CD4-positive, alpha-beta T cell treated with Interferon gamma for 1 hour (primary cell): ENCODE measurements around the gene OR2K2.
"Not testable (repeated sequence)": the region's sequence is repeated elsewhere in the genome, so short reads cannot be mapped to it uniquely, and the experiment has no call there.

ENCODE experiments used
- DNase-seq: peaks from one replicate; pipeline ENCODE4 v3.0.0-alpha.2; 2020

OR2K2 gene, protein sequence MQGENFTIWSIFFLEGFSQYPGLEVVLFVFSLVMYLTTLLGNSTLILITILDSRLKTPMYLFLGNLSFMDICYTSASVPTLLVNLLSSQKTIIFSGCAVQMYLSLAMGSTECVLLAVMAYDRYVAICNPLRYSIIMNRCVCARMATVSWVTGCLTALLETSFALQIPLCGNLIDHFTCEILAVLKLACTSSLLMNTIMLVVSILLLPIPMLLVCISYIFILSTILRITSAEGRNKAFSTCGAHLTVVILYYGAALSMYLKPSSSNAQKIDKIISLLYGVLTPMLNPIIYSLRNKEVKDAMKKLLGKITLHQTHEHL

DNA sequence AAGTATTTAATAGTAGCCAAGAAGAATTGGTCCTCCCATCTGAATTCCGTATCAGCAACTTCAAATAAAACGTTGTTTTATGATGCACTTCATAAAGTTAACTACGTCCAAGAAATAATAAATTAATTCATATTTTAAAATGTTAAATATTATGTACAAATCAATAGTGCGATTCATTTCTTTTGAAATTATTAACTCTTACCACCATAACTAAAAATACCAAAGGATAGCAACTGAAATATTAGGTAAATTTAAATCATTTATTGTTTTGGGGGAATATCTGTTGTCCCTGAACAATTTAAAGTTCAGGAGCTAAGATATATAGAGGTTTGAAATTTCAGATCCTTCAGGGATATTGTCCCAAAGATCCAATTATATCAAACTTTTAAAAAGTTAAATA, at the start of gene OR2K2:
OR2K2 (minus strand) TSS at position 101 of the 400 bp plus-strand sequence. CDS start 1,791 bp downstream, outside the sequence.
- DNase-seq, result no peak

DNA sequence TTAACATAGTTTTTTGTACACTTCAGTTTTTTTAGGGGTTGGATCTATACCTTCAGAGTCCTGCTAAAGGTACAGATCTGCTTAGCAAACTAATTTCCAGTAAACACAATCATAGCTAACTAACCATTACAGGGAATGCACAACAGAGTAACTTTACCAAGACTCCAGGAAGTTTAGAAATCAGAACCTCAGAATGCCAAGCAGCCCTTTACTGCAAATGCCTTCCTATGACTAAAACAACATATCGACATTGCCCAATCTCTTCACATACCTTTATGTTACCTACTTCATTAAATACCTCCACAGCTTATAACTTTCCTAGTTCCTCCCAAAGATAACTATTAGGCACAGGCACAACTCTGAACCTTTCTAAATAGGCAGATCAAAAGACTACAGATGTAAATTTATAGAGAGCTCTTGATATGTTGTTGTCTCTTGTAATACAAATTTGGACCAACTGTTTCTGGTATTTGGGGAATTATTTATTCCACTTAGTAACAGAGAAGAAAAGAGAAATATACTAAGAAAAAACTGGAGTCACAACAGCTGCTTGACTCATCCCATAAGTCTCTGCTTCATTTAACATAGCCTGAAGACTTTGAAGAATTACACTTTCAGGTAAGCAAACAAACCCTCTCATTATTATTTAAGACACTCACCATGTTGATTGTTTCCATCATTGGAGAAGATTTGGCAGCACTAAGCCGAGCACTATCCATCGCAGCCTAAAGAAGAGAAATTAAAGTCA, 46.0 kb upstream of the OR2K2 start:
- no peak for DNase-seq

DNA sequence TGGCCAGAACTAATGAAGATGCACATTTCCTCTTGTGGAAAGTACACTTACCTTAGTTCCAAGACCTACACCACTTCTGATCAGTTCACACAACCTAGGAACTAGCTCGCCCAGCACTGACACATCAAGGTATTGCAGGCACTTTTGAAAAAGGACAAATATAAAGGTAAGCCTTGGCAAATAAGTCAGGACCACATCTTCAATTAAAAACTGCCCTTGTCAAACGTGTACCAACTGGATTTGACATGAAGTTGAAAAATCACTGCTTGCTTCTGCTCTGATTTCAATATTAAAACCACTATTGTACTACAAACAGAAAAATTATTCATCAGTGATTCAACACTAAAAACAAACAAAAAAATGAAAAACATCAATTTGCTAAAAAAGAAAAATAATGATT, 45.0 kb upstream of the OR2K2 start:
- no peak for DNase-seq

DNA sequence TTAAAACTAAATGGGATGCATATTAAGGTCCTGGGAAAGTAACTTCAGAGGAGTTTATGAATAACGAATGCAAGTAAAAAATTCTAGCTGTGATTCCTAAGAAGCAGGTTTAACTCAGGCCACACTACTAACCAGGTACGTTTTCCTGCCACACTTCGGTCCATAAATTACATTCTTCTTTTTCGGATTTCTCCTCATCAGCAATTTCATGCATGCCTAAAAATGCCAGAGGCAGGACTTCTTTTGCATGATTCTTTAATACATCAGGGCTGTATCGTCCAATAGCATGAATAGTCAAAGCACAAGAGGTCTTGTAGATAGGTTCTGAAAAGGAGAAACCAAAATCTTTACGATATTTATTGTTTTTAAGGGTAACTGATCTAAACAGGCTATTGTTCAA, 42.3 kb upstream of the OR2K2 start:
- no peak for DNase-seq

DNA sequence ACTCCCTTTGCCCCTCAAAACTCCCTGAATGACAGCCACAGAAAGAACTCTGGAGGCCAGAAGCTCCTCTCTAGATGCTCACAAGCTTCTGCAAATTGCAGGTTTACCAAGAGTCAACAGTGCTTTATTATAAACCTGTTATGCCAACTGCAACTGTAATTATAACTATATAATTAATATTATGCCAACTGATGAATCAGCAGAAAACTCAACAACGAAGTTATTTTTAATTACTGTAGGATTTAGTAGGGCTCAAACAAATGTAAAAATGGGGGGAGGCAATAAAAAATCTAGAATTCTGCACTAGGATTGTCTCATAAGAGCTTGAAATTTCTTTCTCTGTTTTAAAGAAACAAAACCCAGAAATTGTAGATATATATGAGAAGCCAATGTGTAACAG, 37.0 kb upstream of the OR2K2 start:
- DNase-seq, result no peak

DNA sequence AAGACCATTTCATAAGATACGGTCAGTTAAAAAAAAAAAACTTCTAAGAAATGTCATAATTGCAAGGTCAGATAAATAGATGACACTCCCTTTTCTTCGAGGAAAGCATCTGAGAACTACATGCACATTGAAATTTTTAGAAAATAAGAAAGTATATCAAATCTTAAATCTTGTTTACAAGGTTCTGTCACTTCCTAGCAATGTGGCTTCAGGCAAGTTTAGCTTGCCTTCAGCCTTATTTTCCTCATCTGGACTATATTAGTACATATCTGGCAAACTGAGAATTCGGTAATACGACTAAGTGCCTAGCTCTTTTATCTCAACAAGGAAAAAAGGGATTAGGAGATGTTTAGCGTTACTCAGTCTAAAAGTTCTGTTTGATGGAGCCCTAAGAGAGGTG, 32.5 kb upstream of the OR2K2 start:
- DNase-seq, result no peak

DNA sequence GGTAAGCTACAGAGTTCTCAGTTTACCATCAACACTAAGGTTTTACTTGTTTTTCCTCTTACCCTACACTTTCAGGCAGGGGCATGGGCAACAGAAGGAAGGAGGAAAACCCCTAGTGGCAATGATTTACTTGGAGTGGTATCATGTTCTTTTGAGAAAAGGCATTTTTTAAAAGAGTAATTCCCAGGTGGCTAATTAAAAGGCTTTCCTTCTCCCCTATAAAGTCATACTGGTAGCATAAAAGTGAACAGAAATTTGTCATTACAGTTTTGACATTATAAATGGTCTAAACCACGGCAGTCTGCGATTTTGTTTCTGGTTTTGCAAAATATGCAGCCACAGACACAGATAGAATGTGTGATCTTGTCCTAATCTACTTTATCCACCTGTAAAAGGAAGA, 30.9 kb upstream of the OR2K2 start:
- no peak for DNase-seq

GRCh38 chr9:111356481-111357244, 26.6 kb upstream of the OR2K2 start:
- DNase-seq, result no peak

DNA sequence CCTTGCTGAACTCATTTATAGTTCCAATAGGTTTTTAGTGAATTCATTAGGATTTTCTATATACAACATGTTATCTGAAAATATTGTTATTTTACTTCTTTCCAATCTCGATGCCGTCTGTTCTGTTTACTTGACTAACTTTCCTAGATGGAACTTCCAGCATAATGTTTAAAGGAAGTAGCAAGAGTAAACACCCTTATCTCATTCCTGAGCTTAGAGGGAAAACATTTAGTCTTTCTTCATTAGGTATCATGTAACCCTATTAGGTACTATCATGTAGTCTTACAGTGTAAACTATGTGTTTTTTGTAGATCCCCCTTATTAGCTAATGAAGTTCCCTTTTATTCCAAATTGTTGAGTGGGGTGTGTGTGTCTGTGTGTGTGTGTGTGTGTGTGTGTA, 22.5 kb upstream of the OR2K2 start:
- DNase-seq, result no peak

- no peak for DNase-seq
These were observed 20.5 kb upstream of the OR2K2 start for GRCh38 chr9:111350556-111350955.

DNA sequence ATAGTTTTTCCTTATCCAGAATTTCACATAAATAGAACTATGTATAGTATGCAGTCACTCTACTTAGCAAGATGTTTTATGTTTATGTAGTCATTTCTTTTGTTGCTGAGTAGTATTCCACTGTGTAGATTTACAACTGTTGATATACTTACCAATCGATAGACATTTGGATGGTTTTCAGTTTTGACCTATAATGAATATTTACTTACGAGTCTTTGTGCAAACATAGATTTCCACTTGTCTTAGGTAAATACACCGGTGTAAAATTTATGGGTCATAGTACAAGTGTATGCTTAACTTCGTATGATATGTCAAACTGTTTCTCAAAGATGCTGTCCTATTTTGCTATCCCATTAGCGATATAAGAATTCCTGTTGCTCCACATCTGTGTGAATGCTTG, 19.7 kb upstream of the OR2K2 start:
- no peak for DNase-seq

DNA sequence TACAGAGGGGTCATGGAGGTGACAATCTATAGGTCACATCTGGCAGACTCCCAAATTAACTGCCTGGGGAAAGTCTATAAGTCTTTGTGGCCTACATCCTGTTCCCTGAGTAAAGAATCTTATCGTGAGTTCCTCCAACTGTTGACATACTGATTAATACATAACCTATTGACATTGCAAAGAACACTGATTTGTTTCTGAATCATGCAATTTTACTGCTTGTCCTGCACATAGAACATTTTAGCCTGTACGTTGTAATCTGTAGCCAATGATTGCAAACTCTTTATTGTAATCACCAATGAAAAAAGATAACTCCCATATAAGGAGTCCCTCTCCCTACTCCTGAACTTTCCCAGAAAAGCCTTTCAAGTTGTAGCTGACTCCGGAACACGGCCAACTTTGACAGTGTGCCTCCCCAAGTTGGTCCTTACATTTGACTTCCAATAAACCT, 18.8 kb upstream of the OR2K2 start:
- DNase-seq, result no peak

GRCh38 chr9:111334318-111334863, 4.4 kb upstream of the OR2K2 start:
- DNase-seq, result not testable (repeated sequence)

- DNase-seq, result no peak
These were observed 9.4 kb downstream of the OR2K2 start for GRCh38 chr9:111320631-111321030.

- DNase-seq, result no peak
These were observed 13.2 kb downstream of the OR2K2 start for GRCh38 chr9:111316796-111317195.

DNA sequence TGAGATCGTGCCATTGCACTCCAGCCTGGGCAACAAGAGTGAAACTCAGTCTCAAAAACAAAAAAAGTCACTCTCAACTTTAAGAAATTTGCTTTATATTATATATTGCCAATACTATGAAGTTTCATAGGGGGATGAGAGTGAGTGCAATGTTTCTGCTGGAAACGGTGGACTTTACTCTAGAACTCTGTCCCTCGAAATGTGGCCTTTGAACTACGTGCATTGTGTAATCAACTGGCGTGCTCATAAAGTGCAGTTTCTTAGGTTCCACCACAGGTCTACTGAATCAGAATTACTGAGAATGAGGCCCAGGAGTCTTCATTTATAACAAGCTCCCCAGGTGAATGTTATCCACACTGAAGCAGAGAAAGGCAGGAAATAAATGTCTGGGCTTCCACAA, 24.1 kb downstream of the OR2K2 start:
- no peak for DNase-seq

GRCh38 chr9:111304000-111304399, 26.0 kb downstream of the OR2K2 start:
- DNase-seq, result not testable (repeated sequence)

DNA sequence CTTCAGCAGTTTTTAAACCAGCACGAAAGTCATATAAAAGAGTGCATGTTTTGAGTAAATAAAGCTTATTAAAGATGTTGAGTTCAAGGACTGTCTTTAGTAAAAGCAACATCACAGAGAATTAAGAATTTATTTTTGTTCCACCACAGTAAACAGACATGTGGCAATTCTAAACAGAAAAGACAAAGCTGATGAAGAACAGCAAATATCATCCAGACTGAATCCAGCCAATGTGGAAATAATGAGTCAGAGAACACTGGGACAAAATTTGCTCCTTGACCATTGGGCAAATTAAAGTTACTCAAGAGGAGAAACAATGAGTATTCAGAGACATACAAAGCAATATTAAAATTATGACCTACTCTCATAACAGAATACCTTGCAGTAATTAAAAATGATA, 28.8 kb downstream of the OR2K2 start:
- DNase-seq, result no peak

DNA sequence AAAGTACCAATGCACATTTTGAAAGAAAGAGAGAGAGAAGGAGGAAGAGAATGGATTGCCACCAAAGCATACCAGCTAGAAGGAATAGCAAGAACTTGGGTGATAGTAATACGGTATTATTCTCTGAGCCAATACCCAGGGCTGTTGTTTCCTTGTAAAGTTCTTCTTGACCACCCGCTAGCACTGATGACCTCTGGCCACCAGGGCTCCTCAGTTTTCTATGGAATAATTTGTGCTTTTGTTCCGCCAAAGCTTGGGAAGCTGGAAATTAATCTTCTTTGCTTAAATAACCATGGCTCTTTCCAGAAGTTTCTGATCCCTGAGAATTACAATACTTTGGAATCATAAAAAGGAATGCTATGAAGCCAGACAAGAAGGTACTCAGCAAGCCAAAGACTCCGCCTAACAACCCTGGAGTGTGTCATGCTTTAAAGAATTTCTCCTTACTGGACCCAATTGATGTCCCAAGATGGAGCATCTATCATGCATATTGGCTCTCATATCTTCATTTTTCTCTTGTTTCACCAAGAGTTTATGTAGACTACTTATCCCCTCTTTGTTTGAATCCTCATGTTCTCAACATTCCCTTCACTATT, 29.8 kb downstream of the OR2K2 start:
- no peak for DNase-seq

- DNase-seq, result not testable (repeated sequence)
These were observed 30.4 kb downstream of the OR2K2 start for GRCh38 chr9:111299599-111299966.

DNA sequence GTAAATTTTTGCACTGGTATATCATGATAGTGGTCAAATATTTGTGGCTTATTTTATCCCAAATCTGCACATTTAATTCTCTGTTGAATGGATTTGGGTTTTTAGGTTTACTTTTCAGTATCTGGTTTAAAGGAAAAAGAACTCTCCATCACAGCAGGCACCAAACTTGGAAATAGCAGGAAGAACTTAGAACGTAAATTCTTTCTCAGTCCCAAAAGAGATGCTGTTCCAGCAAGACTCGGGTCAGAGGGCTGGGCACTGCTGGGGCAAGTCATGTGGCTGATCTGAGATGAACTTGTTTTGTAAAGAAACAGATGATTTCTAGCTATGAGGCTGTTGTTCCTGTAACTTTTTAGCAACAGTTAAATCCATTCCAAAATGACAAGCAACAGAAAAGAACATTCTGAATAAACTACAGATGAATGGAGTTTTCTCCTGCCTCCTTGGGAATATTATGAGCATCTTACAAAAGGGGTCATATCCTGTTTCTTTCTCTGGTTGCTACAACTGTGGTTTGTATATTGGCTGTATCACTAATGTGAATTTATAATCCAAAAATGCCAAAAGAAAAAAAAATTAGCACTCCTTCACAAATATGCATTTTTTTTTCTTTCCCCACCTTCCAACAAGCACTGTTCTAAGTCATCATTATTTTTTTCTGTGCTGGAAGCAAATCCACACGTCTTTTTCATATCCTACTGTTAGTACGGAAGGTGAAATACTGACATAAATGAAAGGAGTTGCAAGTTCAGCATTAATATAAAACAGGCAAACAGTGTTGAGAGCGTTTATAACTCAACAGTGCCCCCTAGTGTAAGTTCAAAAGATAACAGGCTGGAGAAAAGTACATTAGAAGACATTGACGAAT, 31.1 kb downstream of the OR2K2 start:
- no peak for DNase-seq

- DNase-seq, result no peak
These were observed 31.9 kb downstream of the OR2K2 start for GRCh38 chr9:111298111-111298510.
